OCI-LY7 (cell line): Measurements from ENCODE around the gene NOTCH2. TPM values are rescaled to one million over a fixed set of nuclear protein-coding genes. Genes with fewer than 3 reads are reported as not detected.

ENCODE experiments used
- BruUV-seq: library from RNA; stranded (reverse); fragments of 400-500 nt; replicated peaks from 2 replicates; lab custom pipeline; 2021; lab: Mats Ljungman, UMichigan
- CTCF ChIA-PET: fragments of 300-600 bp; sonication (Branson Sonifier 250); formaldehyde crosslinking; loops from one replicate; lab custom pipeline; 2022; ENCODE audit warnings: antibody characterized with exemption; ENCODE audit not compliant: unreplicated experiment; lab: Charles Lee
- POLR2A ChIA-PET: fragments of 300-600 bp; sonication (Branson Sonifier 250); formaldehyde crosslinking; loops from one replicate; lab custom pipeline; 2022; ENCODE audit warnings: antibody characterized with exemption; lab: Charles Lee
- DNase-seq: peaks from one replicate; pipeline ENCODE4 v3.0.0-alpha.2; 2015; ENCODE audit warnings: low spot score
- H2AFZ ChIP-seq: fragments of 200-600 bp; sonication (generic), shearing (Covaris generic); 2 replicates; pipeline ENCODE4 v1.6.1; 2014; ENCODE audit warnings: mild to moderate bottlenecking, antibody characterized with exemption, low read length, moderate library complexity
- H3K27ac ChIP-seq: fragments of 200-600 bp; sonication (generic); 2 replicates; pipeline ENCODE4 v1.5.1; 2014; ENCODE audit warnings: mixed run types, low read depth, mild to moderate bottlenecking, moderate library complexity, low read length, inconsistent platforms; ENCODE audit not compliant: poor library complexity, severe bottlenecking
- H3K36me3 ChIP-seq: fragments of 200-600 bp; sonication (generic); 2 replicates; pipeline ENCODE4 v1.6.1; 2014; ENCODE audit warnings: mild to moderate bottlenecking, antibody characterized with exemption, low read length, moderate library complexity, mixed read lengths; ENCODE audit not compliant: insufficient read depth
- H3K4me1 ChIP-seq: fragments of 200-600 bp; sonication (generic); 2 replicates; pipeline ENCODE4 v1.5.1; 2014; ENCODE audit warnings: mild to moderate bottlenecking, low read length; ENCODE audit not compliant: insufficient read depth, poor library complexity, severe bottlenecking
- H3K4me2 ChIP-seq: fragments of 200-600 bp; sonication (generic); 2 replicates; pipeline ENCODE4 v1.6.1; 2014; ENCODE audit warnings: mild to moderate bottlenecking, low read length
- H3K4me3 ChIP-seq: fragments of 200-600 bp; sonication (generic); 2 replicates; pipeline ENCODE4 v1.5.1; 2014; ENCODE audit warnings: mild to moderate bottlenecking, low read depth, low read length; ENCODE audit not compliant: poor library complexity, severe bottlenecking
- H3K79me2 ChIP-seq: fragments of 200-600 bp; sonication (generic); 2 replicates; pipeline ENCODE4 v1.6.1; 2016; ENCODE audit warnings: low read depth, mild to moderate bottlenecking, low read length, moderate library complexity, mixed read lengths; ENCODE audit not compliant: insufficient read depth
- H3K9me2 ChIP-seq: fragments of 200-600 bp; sonication (generic); 2 replicates; pipeline ENCODE4 v1.6.1; 2016; ENCODE audit warnings: mild to moderate bottlenecking, low read length, mixed read lengths; ENCODE audit not compliant: insufficient read depth
- H3K9me3 ChIP-seq: fragments of 200-600 bp; sonication (generic); 2 replicates; pipeline ENCODE4 v1.6.1; 2014; ENCODE audit warnings: mild to moderate bottlenecking, mixed run types, low read length, mixed read lengths
- H4K20me1 ChIP-seq: fragments of 200-600 bp; sonication (generic); 2 replicates; pipeline ENCODE4 v1.6.1; 2014; ENCODE audit warnings: mild to moderate bottlenecking, antibody characterized with exemption, low read length, moderate library complexity, mixed read lengths; ENCODE audit not compliant: insufficient read depth
- CTCF ChIP-seq: fragments of 200-600 bp; sonication (generic); conservative IDR thresholded peaks from 2 replicates; pipeline ENCODE4 v1.5.1; 2014; ENCODE audit warnings: mild to moderate bottlenecking, antibody characterized with exemption, low read length, moderate library complexity, mixed read lengths
- EZH2phosphoT487 ChIP-seq: fragments of 200-600 bp; sonication (generic); IDR thresholded peaks from 2 replicates; pipeline ENCODE4 v1.6.1; 2018; ENCODE audit warnings: low read depth, borderline replicate concordance, mild to moderate bottlenecking, mixed run types, antibody characterized with exemption, low read length, moderate library complexity, mixed read lengths
- intact Hi-C: fragments of 100-400 bp; cut with micrococcal nuclease; formaldehyde crosslinking; loops from one replicate; pipeline ENCODE4 v1.10.0; 2022; ENCODE audit not compliant: unreplicated experiment
- total RNA-seq, 2 experiments: library from RNA; depleted of rRNA in 1 of 2; stranded (reverse); fragments of >200 nt in 1 of 2; shearing (Covaris generic) in 1 of 2; gene quantifications; 2 replicates each; pipeline ENCODE4 v1.2.3, GENCODE V29; 2014 to 2022

The NOTCH2 gene
- total RNA-seq, 2 experiments from 2014 or later, result 31.0 to 50.6 TPM

DNA sequence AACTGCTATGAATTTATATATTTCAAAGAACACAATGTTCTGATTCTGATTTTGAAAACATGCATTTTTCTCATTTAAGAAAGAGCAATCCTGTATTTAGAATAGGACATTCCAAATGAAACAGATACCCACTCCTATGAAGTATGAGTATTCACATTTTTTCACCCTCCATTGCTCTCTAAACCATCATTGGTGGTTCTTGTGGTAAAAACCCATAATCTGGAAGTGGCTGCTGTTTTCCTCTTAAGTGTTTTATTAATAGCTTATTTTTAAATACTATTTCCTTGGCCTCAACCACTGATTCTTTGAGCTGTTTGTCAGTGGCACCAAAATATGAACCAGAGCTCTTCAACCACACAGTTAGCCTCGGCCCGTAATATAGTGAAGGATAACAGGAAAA, 113.2 kb downstream of the NOTCH2 start:
- Histone ChIP-seq H3K4me2 (no peak overlapping the region), H3K79me2 (no peaks in the 10 kb centered on the region), H3K9me2 (no peaks in the 10 kb centered on the region), H2AFZ (no peak overlapping the region), H3K27ac (no peak overlapping the region), H3K4me1 (no peaks in the 10 kb centered on the region), H3K4me3 (no peak overlapping the region), H3K9me3 (no peaks in the 10 kb centered on the region), H4K20me1 (no peaks in the 10 kb centered on the region), H3K36me3 (peaks cover 37% of the 10 kb centered on the region; the same call in 1 of the 2 replicates)
- TF ChIP-seq CTCF (no peak), EZH2phosphoT487 (no peak)
- CTCF ChIA-PET, result no interaction called here
- POLR2A ChIA-PET, result no interaction called here
- no peak for DNase-seq
- intact Hi-C loops, result loop anchor here (10.0 kb wide), 1 partner anchor 52 kb away; no protein-coding TSS in a partner anchor
- BruUV-seq, result no TSS peak

DNA sequence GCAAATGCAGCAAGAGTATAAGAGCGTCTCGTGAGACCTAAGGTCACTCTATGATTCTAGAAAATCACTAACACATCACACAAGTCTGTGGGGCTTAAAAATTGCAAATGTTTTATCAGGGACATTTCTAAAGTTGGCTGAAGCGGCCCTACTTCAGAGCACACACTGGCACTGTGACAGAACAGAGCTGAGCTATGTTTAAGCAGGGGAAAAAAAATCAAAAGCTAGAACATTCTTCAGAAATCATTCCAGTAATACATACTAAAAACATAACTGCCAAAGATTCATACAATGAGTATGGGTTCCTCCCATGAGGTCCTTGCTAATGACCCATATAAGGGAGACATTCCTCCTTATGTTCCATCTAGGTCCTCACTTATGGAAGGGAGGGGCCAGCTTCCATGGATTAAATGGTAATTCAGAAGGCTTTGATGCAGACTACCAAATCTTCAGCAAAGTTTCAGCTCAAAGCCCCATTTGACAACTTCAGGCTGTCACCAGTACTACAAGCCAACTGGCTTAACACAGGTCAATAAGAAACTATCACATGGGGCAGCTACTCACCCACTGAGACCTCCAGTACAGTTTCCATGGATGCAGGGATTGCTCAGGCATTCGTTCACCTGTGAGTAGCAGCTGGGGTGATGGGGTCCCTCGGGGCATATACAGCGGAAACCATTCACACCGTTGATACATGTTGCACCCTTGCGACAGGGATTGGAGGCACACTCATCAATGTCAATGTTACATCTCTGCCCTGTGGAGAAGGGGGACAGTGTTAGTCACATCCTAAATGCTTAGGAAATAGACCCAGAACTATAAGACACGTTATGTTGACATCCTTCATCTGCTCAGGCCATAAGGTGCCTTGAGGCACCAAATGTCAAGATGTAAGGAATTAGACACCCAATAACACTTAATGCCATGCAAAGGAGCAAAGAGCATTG, 114.7 kb downstream of the NOTCH2 start:
- BruUV-seq, result no TSS peak
- intact Hi-C loops, result loop anchor here (10.0 kb wide), 1 partner anchor 50 kb away; no protein-coding TSS in a partner anchor
- Histone ChIP-seq H3K9me2 (no peaks in the 10 kb centered on the region), H2AFZ (no peak overlapping the region), H4K20me1 (no peaks in the 10 kb centered on the region), H3K27ac (no peak overlapping the region), H3K4me3 (no peak overlapping the region), H3K4me2 (no peak overlapping the region), H3K4me1 (no peaks in the 10 kb centered on the region), H3K9me3 (no peaks in the 10 kb centered on the region), H3K79me2 (no peaks in the 10 kb centered on the region), H3K36me3 (peaks cover 48% of the 10 kb centered on the region; the same call in 1 of the 2 replicates)
- DNase-seq, result no peak
- ChIA-PET CTCF (no interaction called here), POLR2A (interaction anchor here (0.7 to 1.0 kb wide), 2 partner anchors 12 to 19 kb away, joined by 3 read pairs; no protein-coding TSS in a partner anchor)
- TF ChIP-seq EZH2phosphoT487 (no peak), CTCF (no peak)
